ENCODE measurements around the gene ZNF3. TPM values are rescaled to one million over a fixed set of nuclear protein-coding genes. Genes with fewer than 3 reads are reported as not detected.
A peak's percentile ranks its signal among the peaks of the same experiment; 100 is the strongest.

The ZNF3 gene
- total RNA-seq, 1 donor from 2014 or later = 6.9 TPM

- no peak for DNase-seq (ENCODE audit: low spot score in 2 of 2)
- H3K27me3 ChIP-seq = no peaks in the 10 kb centered on the region
- peaks cover 49 to 53% of the 10 kb centered on the region in 2 donors for H3K36me3 ChIP-seq
- TF ChIP-seq CTCF (IDR thresholded peaks at IDR 0.05) = no peak
- no peaks in the 10 kb centered on the region for H3K4me1 ChIP-seq
- intact Hi-C loops (cut with DNase I) = no loop called here
- H3K4me3 ChIP-seq = no peak overlapping the region
- no peak overlapping the region for H3K27ac ChIP-seq
- no peaks in the 10 kb centered on the region for H3K9me3 ChIP-seq
Observed at GRCh38 chr7:100057006-100057405, 24.5 kb downstream of the ZNF3 start.

- intact Hi-C loops (cut with DNase I) = no loop called here
- H3K27ac ChIP-seq = no peak overlapping the region
- no peak for DNase-seq (ENCODE audit: low spot score in 2 of 2)
Observed at GRCh38 chr7:100053215-100053614, 28.3 kb downstream of the ZNF3 start.

GRCh38 chr7:100051611-100052010 lies 29.9 kb downstream of the ZNF3 start:
- Histone ChIP-seq H3K9me3 (no peaks in the 10 kb centered on the region), H3K4me3 (no peak overlapping the region), H3K36me3 (peaks cover 0 to 3% of the 10 kb centered on the region in 2 donors), H3K27ac (no peak overlapping the region), H3K27me3 (no peaks in the 10 kb centered on the region), H3K4me1 (peaks cover 5 to 9% of the 10 kb centered on the region in 2 donors)
- intact Hi-C loops (cut with DNase I) = no loop called here
- no peak for DNase-seq (ENCODE audit: low spot score in 2 of 2)
- TF ChIP-seq CTCF (IDR thresholded peaks at IDR 0.05) = no peak

More at GRCh38 chr7:100053215-100053614, 28.3 kb downstream of the ZNF3 start:
- Histone ChIP-seq H3K27me3 (no peaks in the 10 kb centered on the region), H3K4me1 (peaks cover 5 to 9% of the 10 kb centered on the region in 2 donors), H3K9me3 (no peaks in the 10 kb centered on the region), H3K36me3 (peaks cover 15 to 19% of the 10 kb centered on the region in 2 donors), H3K4me3 (no peak overlapping the region)
- TF ChIP-seq CTCF (IDR thresholded peaks at IDR 0.05) = no peak

- peak; percentile 57 to 93 for DNase-seq (ENCODE audit: low spot score in 2 of 2)
- Histone ChIP-seq H3K36me3 (no peaks in the 10 kb centered on the region), H3K9me3 (no peaks in the 10 kb centered on the region), H3K27me3 (no peaks in the 10 kb centered on the region), H3K4me1 (peaks cover 5 to 9% of the 10 kb centered on the region in 2 donors), H3K27ac (peak within 1 kb of the TSS; percentile 87 to 97), H3K4me3 (peak within 1 kb of the TSS; percentile 65 to 88)
- peak in 2 of 3 experiments; percentile 23 to 29 for TF ChIP-seq CTCF (IDR thresholded peaks at IDR 0.05)
- intact Hi-C loops (cut with DNase I) = loop anchor here (1.0 kb wide), 3 partner anchors 32 to 51 kb away; partner anchors contain the start of genes ZKSCAN1 and ZNF3
Observed at GRCh38 chr7:100049441-100050291, 31.9 kb downstream of the ZNF3 start, which contains the start of gene ZSCAN21. Gene ZSCAN21 (plus strand): TSS chr7:100049774. CDS start chr7:100057007, 7,233 bp downstream.

GRCh38 chr7:100048680-100049079 lies 32.8 kb downstream of the ZNF3 start:
- intact Hi-C loops (cut with DNase I) = loop anchor here (1.0 kb wide), 3 partner anchors 33 to 52 kb away; partner anchors contain the start of genes ZKSCAN1 and ZNF3
- Histone ChIP-seq H3K27ac (no peak overlapping the region), H3K4me3 (no peak overlapping the region), H3K36me3 (no peaks in the 10 kb centered on the region), H3K27me3 (no peaks in the 10 kb centered on the region), H3K9me3 (no peaks in the 10 kb centered on the region), H3K4me1 (peaks cover 5 to 9% of the 10 kb centered on the region in 2 donors)
- TF ChIP-seq CTCF (IDR thresholded peaks at IDR 0.05) = no peak
- DNase-seq (ENCODE audit: low spot score in 2 of 2) = no peak

Measured in ascending aorta (tissue), 2 donors.